ENCODE data around the gene ACOXL.
"Not testable (repeated sequence)": the region's sequence is repeated elsewhere in the genome, so short reads cannot be mapped to it uniquely, and the experiment has no call there.

The ACOXL gene

GRCh38 chr2:111041398-111042202, 309.2 kb downstream of the ACOXL start:
- DNase-seq (ENCODE audit: low read depth) = no peak
- no peak for TF ChIP-seq CTCF (conservative IDR thresholded peaks at IDR 0.05; ENCODE audit: low read depth, low read length)
- no peak overlapping the region for H3K4me3 ChIP-seq (ENCODE audit: low read depth, low read length)

GRCh38 chr2:111042261-111042660, 309.9 kb downstream of the ACOXL start:
- H3K4me3 ChIP-seq (ENCODE audit: low read depth, low read length) = no peak overlapping the region
- no peak for TF ChIP-seq CTCF (conservative IDR thresholded peaks at IDR 0.05; ENCODE audit: low read depth, low read length)
- no peak for DNase-seq (ENCODE audit: low read depth)

- no peak overlapping the region for H3K4me3 ChIP-seq (ENCODE audit: low read depth, low read length)
- TF ChIP-seq CTCF (conservative IDR thresholded peaks at IDR 0.05; ENCODE audit: low read depth, low read length) = no peak
- DNase-seq (ENCODE audit: low read depth) = no peak
These were observed 310.7 kb downstream of the ACOXL start for GRCh38 chr2:111042772-111043771.

- DNase-seq (ENCODE audit: low read depth) = no peak
- no peak overlapping the region for H3K4me3 ChIP-seq (ENCODE audit: low read depth, low read length)
- no peak for TF ChIP-seq CTCF (conservative IDR thresholded peaks at IDR 0.05; ENCODE audit: low read depth, low read length)
These were observed 311.7 kb downstream of the ACOXL start for GRCh38 chr2:111044066-111044465.

- DNase-seq (ENCODE audit: low read depth); H3K4me3 ChIP-seq (ENCODE audit: low read depth, low read length): not testable (repeated sequence)
These were observed 312.9 kb downstream of the ACOXL start for GRCh38 chr2:111045236-111045635.

- H3K4me3 ChIP-seq (ENCODE audit: low read depth, low read length) = no peak overlapping the region
- DNase-seq (ENCODE audit: low read depth) = no peak
- TF ChIP-seq CTCF (conservative IDR thresholded peaks at IDR 0.05; ENCODE audit: low read depth, low read length) = no peak
These were observed 313.5 kb downstream of the ACOXL start for GRCh38 chr2:111045771-111046444.

- TF ChIP-seq CTCF (conservative IDR thresholded peaks at IDR 0.05; ENCODE audit: low read depth, low read length) = no peak
- no peak overlapping the region for H3K4me3 ChIP-seq (ENCODE audit: low read depth, low read length)
- no peak for DNase-seq (ENCODE audit: low read depth)
These were observed 314.3 kb downstream of the ACOXL start for GRCh38 chr2:111046670-111047069.
